ENCODE measurements around the gene MCC.

MCC gene

GRCh38 chr5:113282472-113282871 is 205.8 kb downstream of the MCC start:
- H3K36me3 ChIP-seq = peaks cover 57% of the 10 kb centered on the region
- no peak for TF ChIP-seq CTCF (IDR thresholded peaks at IDR 0.05; ENCODE audit: low read depth, low read length)
- no peak for DNase-seq
- no peaks in the 10 kb centered on the region for H3K27me3 ChIP-seq (ENCODE audit: insufficient read depth, low read depth, severe bottlenecking)
- H3K27ac ChIP-seq = peak overlapping the region; percentile 2; the same call in 1 of the 2 replicates
- no peak overlapping the region for H3K4me3 ChIP-seq (ENCODE audit: low read depth, low read length)
- no peaks in the 10 kb centered on the region for H3K9me3 ChIP-seq (ENCODE audit: severe bottlenecking)

- Histone ChIP-seq H3K4me3 (ENCODE audit: low read depth, low read length) (no peak overlapping the region), H3K36me3 (peaks cover 44% of the 10 kb centered on the region), H3K9me3 (ENCODE audit: severe bottlenecking) (no peaks in the 10 kb centered on the region), H3K27me3 (ENCODE audit: insufficient read depth, low read depth, severe bottlenecking) (no peaks in the 10 kb centered on the region), H3K27ac (no peak overlapping the region)
- TF ChIP-seq CTCF (IDR thresholded peaks at IDR 0.05; ENCODE audit: low read depth, low read length) = no peak
- DNase-seq = no peak
Observed at GRCh38 chr5:113281194-113281593, 207.1 kb downstream of the MCC start.

- no peak for DNase-seq
- Histone ChIP-seq H3K36me3 (peaks cover 38% of the 10 kb centered on the region), H3K27ac (no peak overlapping the region), H3K27me3 (ENCODE audit: insufficient read depth, low read depth, severe bottlenecking) (no peaks in the 10 kb centered on the region), H3K9me3 (ENCODE audit: severe bottlenecking) (no peaks in the 10 kb centered on the region), H3K4me3 (ENCODE audit: low read depth, low read length) (no peak overlapping the region)
- no peak for TF ChIP-seq CTCF (IDR thresholded peaks at IDR 0.05; ENCODE audit: low read depth, low read length)
Observed at GRCh38 chr5:113280541-113280940, 207.7 kb downstream of the MCC start.

- no peak for DNase-seq
- Histone ChIP-seq H3K4me3 (ENCODE audit: low read depth, low read length) (no peak overlapping the region), H3K9me3 (ENCODE audit: severe bottlenecking) (no peaks in the 10 kb centered on the region), H3K27ac (no peak overlapping the region), H3K27me3 (ENCODE audit: insufficient read depth, low read depth, severe bottlenecking) (no peaks in the 10 kb centered on the region), H3K36me3 (peaks cover 32% of the 10 kb centered on the region)
- TF ChIP-seq CTCF (IDR thresholded peaks at IDR 0.05; ENCODE audit: low read depth, low read length) = no peak
Observed at GRCh38 chr5:113278976-113279375, 209.3 kb downstream of the MCC start.

- no peak overlapping the region; the same call in 1 of the 2 replicates for H3K27ac ChIP-seq
- no peak for DNase-seq
- H3K9me3 ChIP-seq (ENCODE audit: severe bottlenecking) = no peaks in the 10 kb centered on the region
- no peak for TF ChIP-seq CTCF (IDR thresholded peaks at IDR 0.05; ENCODE audit: low read depth, low read length)
- no peaks in the 10 kb centered on the region for H3K27me3 ChIP-seq (ENCODE audit: insufficient read depth, low read depth, severe bottlenecking)
- peaks cover 45% of the 10 kb centered on the region for H3K36me3 ChIP-seq
- H3K4me3 ChIP-seq (ENCODE audit: low read depth, low read length) = no peak overlapping the region
Observed at GRCh38 chr5:113276493-113276892, 211.8 kb downstream of the MCC start.

GRCh38 chr5:113276001-113276400 is 212.3 kb downstream of the MCC start:
- TF ChIP-seq CTCF (IDR thresholded peaks at IDR 0.05; ENCODE audit: low read depth, low read length) = no peak
- no peak overlapping the region for H3K4me3 ChIP-seq (ENCODE audit: low read depth, low read length)
- DNase-seq = no peak

More at GRCh38 chr5:113276001-113276400, 212.3 kb downstream of the MCC start:
- Histone ChIP-seq H3K9me3 (ENCODE audit: severe bottlenecking) (no peaks in the 10 kb centered on the region), H3K36me3 (peaks cover 46% of the 10 kb centered on the region), H3K27ac (no peak overlapping the region; the same call in 1 of the 2 replicates), H3K27me3 (ENCODE audit: insufficient read depth, low read depth, severe bottlenecking) (no peaks in the 10 kb centered on the region)
